ENCODE results near the gene KLF18.
"Not testable (repeated sequence)": the region's sequence is repeated elsewhere in the genome, so short reads cannot be mapped to it uniquely, and the experiment has no call there.

Gene KLF18

GRCh38 chr1:44120398-44120949 lies 21.0 kb downstream of the KLF18 start:
- in situ Hi-C loops (cut with MboI; ENCODE audit: low sequenced_read_pairs), result no loop called here

DNA sequence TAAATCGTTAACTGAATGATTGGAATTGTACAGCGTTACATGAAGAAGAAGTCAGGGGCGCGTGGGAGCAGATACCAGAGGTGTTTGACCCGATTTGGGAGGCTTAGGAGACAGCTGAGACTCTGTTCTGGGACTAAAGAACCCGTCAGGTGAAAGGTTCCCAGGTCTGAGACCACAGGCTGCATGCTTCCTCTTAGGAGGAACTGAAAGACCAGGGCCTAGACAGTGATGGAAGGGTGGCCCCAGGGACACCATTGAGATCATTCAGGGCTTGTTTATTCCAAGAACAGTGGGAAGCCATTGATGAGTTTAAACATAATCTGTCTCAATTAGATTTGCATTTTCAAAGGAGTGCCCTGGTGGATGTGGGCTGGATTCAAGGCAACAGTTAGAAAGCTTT lies 21.9 kb downstream of the KLF18 start:
- in situ Hi-C loops (cut with MboI; ENCODE audit: low sequenced_read_pairs), result no loop called here

GRCh38 chr1:44118682-44119081 lies 22.7 kb downstream of the KLF18 start, which contains the start of gene KLF17:
Gene KLF17, plus strand, starts transcription at chr1:44118821. Its CDS starts 87 bp downstream, at chr1:44118908.
- in situ Hi-C loops (cut with MboI; ENCODE audit: low sequenced_read_pairs), result no loop called here

DNA sequence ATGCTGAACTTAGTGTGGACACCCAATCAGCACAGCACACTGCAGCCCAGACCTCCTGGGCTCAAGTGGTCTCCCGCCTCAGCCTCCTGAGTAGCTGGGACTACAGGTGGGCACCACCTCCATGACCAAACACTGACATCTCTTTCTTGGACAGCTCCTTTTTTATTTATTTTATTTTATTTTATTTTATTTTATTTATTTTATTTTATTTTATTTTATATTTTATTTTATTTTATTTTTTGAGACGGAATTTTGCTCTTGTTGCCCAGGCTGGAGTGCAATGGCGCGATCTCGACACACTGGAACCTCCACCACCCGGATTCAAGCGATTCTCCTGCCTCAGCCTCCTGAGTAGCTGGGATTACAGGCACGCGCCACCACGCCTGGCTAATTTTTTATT lies 24.2 kb downstream of the KLF18 start:
- in situ Hi-C loops (cut with MboI; ENCODE audit: low sequenced_read_pairs), result not testable (repeated sequence)

- in situ Hi-C loops (cut with MboI; ENCODE audit: low sequenced_read_pairs), result no loop called here
Observed at GRCh38 chr1:44114098-44114497, 27.3 kb downstream of the KLF18 start.

DNA sequence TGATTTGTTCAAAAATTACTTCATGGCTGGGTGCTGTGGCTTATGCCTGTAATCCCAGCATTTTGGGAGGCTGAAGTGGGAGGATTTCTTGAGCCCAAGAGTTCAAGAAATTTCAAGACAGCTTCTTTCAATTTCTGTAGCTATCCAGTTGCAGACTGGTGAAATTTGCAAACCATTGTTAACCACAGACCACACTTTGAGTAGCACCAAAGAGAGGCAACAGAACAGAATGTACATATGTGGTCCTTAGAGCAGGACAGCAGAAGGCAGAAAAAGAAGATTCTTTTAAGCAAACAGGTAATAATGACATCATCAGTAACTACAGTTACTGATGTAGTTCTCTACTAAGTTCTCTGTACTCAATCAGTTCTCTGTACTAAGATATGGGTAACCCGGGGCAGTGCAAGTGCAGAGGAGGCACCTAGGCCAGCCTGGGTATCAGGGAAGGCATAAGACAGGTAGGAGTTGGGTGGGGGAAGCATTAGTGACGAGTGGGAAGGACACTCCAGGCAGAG lies 28.3 kb downstream of the KLF18 start:
- in situ Hi-C loops (cut with MboI; ENCODE audit: low sequenced_read_pairs), result no loop called here

- in situ Hi-C loops (cut with MboI; ENCODE audit: low sequenced_read_pairs), result no loop called here
Observed at GRCh38 chr1:44112486-44112885, 28.9 kb downstream of the KLF18 start.

DNA sequence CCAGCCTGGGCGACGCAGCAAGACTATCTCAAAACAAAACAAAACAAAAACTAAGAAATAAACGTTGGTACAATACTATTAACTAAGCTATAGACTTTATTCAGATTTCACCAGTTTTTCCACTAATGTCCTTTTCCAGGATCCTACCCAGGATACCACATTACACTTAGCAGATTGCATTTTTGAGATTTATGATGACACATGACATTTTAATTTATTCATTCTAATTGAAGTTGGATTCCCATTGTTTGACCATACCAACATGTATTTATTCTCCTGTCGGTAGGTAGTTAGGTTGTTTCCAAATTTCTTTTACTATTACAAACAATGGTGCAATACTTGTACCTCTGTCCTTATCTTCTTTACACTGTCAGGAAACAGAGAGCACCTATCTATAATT lies 29.6 kb downstream of the KLF18 start:
- in situ Hi-C loops (cut with MboI; ENCODE audit: low sequenced_read_pairs), result no loop called here

DNA sequence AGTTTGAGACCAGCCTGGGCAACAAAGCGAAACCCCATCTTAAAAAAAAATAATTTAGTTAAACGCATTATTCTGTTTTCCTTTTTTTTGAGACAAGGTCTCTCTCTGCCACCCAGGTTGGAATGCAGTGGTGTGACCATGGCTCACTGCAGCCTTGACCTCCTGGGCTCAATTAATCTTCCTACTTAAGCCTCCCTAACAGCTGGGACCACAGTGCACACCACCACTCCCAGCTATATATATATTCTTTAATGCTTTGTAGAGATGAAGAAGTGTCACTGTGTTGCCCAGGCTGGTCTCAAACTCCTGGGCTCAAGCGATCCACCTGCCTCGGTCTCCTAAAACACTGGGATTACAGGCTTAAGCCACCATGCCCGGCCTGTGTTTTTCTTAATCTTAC lies 30.5 kb downstream of the KLF18 start:
- in situ Hi-C loops (cut with MboI; ENCODE audit: low sequenced_read_pairs), result no loop called here

DNA sequence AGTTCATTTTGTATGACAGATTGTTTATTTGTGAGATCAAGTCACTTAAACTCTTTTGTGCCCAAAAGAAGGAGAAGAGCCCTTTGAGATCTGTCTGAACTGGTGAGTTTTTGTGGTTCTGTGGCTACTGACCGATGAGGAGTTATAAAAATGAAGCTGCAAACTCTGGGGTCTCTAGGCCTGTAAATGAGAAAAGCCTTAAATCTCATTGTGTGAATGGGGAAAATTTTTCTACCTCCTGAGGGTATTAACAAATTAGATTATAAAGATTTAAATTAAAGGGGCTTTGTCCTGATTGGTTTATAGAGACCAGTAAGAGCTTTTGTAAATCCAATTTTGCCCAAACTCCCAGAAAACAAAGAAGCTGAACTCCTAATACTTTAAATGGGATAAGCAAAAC lies 32.5 kb downstream of the KLF18 start:
- in situ Hi-C loops (cut with MboI; ENCODE audit: low sequenced_read_pairs), result no loop called here

DNA sequence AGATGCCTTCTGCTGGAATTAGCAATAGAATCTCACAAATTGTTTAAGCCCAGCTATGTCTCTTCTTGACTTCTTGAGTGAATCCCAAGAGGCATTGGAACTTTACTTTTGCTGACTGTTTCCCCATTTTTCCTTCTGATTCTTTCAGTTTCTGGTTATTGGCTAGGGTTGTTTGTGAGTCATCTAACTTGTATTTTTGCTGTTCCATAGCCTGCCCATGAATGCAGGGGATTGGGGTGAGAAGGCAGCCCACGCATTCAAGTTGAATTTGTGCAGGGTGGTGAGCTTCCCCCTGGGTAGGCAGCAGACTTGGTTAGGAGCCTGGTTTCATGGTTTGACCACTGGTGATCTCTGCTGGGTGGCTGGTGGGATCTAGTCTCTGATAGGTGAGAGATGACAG lies 33.2 kb downstream of the KLF18 start:
- in situ Hi-C loops (cut with MboI; ENCODE audit: low sequenced_read_pairs), result no loop called here

DNA sequence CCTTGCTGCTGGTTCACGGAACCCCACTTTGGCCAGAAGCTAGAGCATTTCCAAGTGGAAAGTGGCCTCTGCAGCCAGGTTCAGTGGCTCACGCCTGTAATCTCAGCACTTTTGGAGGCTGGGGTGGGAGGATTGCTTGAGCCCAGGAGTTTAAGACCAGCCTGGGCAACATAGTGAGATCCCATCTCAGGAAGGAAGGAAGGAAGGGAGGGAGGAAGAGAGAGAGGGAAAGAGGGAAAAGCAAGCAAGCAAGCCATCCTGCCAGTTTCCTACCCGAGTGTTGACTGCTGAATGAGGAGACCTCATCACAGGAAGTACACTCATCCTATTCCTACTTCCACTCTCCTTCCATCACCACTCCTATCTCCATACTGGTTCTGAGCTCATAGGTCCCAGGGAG lies 35.6 kb downstream of the KLF18 start:
- in situ Hi-C loops (cut with MboI; ENCODE audit: low sequenced_read_pairs), result no loop called here

DNA sequence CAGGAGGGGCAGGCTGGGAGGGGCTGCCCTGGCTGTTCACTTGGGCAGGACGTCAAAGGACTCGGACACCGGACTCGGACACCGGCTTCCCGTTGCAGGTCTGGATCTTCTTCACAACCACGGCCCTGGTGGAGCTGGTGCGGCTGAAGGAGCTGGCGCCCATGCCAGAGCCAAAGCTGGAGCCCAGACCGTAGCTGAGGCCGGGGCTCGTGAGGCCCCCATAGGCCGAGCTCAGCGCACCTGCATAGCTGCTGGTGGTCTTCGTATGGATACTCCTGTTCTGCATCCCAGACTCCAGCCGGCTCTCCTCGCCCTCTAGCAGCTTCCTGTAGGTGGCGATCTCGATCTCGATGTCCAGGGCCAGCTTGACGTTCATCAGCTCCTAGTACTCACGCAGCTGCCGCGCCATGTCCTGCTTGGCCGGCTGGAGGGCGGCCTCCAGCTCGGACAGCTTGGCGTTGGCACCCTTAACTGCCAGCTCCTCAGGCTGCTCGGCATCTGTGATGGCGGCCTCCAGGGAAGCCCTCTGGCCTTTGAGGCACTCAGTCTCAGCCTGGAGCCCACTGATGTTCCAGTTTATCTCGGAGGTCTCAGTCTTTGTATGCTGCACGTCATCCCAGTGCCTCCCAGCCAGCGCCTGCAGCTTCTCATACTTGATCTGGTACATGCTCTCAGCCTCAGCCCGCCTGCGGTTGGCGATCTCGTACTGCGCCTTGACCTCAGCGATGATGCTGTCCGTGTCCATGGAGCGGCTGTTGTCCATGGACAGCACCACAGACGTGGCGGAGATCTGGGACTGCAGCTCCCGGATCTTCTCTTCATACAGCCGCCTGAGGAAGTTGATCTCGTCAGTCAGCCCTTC lies 37.9 kb downstream of the KLF18 start:
- in situ Hi-C loops (cut with MboI; ENCODE audit: low sequenced_read_pairs), result no loop called here

DNA sequence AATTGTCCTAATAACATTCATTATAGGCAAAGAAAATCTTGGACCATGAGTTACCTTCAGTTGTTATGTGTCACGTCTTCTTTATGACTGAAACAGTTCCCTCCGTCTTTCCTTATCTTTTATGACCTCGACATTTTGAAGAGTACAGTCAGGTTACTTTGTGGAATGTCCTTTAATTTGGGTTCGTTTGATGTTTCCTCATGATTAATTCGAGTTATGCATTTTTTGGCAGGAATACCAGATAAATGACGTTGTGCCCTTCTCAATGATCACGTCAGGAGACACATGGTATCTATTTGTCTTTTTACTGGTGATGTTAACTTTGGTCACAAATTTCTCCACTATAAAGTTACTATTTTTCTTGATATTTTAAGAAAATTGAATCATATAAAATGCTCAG lies 40.1 kb downstream of the KLF18 start:
- in situ Hi-C loops (cut with MboI; ENCODE audit: low sequenced_read_pairs), result no loop called here

DNA sequence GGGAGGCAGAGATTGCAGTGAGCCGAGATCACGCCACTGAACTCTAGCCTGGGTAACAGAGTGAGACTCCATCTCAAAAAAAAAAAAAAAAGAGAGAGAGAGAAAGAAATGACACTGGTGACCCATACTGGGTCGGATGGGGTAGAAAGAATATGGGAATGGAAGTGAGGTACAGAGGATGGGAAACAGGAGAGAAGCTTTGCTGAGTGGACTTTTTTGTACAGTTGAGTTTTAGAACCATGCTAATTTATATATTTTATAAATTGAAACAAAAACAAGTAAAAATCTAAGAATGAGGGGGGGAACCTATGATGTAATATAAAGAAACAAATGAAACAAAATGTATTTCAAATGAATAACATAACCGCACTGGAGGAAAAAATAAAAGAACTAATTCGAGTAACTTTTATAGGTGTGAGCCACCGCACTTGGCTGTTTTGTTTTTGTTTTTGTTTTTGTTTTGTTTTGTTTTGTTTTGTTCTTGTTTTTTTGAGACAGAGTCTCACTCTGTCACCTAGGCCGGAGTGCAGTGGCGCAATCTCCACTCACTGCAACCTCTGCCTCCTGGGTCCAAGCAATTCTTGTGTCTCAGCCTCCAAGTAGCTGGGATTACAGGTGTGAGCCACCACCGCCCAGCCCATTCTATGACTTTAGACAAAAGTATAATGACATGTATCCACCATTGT lies 41.1 kb downstream of the KLF18 start:
- in situ Hi-C loops (cut with MboI; ENCODE audit: low sequenced_read_pairs), result no loop called here

- in situ Hi-C loops (cut with MboI; ENCODE audit: low sequenced_read_pairs), result no loop called here
Observed at GRCh38 chr1:44094047-44094446, 47.4 kb downstream of the KLF18 start.

DNA sequence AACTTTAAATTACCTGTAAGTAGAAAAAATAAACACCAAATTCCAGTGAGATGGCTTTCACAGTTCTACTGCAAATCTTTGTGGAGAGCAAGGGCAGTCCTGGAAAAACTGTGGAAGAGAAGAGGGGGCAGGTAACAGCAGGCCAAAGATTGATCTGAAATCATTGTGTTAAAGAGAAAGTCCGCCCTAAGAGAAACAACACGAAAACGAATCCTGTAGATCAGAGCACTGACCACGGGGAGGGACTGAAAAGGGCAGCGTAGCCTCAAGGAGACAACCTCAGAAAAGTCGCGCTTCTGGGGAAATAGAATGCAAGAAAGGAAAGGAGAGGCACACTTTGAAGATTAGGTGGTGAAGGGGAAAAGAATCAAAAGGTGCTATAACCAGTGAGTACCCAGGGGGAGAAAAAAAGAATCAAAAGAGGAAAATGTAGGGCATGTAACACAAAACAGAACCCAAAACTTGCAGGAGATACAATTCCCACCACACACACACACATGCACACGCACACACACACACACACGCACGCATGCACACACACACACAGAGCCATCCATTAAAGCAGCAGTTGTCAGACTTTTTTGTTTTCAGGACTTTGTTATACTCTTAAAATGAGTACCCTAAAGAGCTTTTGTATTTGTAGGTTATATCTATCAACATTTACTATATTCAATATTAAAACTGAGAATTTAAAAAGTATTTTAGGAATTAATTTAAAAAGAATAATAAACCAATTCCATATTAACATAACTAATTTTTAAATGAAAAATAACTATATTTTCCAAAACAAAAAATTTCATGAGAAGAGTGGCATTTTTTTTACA lies 50.8 kb downstream of the KLF18 start:
- in situ Hi-C loops (cut with MboI; ENCODE audit: low sequenced_read_pairs), result no loop called here

DNA sequence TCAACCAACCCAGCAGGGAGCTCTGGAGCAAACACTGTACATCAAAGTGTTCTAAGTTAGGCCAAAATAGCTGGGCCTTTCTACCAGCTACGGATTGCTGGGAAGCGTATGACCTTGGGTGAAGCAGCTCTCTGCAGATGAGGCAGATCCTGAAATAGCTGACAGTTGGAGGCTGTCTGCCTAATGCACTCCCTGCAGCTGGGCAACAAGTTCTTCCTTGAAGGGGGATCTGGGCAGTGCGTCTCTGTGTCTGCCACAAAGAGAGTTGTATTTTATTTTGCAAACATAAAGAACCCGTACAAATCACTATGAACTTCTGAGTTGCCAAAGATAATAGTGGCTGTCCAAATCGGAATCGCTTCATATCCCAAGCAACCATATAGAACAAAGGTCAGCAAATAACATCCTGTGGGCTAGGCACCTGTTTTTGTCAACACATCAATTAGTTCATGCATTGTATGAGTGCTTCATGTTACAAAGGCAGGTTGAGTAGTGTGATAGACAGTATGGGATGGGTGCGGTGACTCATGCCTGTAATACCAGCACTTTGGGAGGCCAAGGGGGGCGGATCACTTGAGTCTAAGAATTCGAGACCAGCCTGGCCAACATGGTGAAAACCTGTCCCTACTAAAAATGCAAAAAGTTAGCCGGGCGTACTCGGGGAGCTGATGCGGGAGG lies 51.9 kb downstream of the KLF18 start:
- in situ Hi-C loops (cut with MboI; ENCODE audit: low sequenced_read_pairs), result no loop called here
